NCI-H1694 treated with DMSO at 0.1 percent for 48 hours (cell line): ENCODE data around the gene ACAD9.
"Not testable (repeated sequence)": the region's sequence is repeated elsewhere in the genome, so short reads cannot be mapped to it uniquely, and the experiment has no call there.

Experiments used
- DNase-seq: peaks from one replicate; lab custom pipeline; 2025; lab: John Stamatoyannopoulos, UW

Gene ACAD9

DNA sequence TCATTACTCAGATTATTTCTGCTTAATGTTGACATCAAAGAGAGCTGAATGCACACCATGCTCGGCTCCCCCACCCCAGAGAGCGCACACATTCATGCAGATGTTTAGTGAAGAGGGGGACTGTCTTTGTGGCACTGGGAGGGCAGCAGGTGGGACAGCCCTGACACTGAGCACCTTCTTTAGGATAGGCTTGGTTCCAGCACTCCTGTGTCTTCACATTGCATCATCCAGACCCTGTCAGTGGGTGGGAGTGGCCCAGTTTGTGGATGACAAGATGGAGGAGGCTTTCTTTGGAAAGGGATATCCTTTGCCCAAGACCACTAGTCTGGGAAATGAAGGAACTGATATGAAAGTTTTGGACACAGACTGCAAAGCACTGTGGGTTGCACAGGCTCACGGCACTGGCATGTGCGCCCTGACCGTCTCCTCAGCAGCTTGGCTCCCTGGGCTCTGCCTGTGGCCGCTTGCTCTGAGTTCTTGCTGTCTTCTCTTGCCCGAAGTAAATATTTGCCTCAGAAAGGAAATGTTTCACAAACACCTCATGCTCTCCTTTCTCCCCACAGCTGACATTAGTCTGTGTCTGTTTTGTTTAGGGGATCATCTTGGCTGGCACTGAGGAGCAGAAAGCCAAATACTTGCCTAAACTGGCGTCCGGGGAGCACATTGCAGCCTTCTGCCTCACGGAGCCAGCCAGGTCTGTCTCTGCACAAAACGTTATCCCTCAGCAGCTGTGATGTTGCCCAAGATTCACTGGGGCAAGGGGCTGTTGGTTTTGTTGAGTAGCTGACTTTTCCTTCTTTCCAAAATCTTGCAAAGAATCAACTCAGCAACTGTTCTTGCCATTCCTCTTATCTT, 16.6 kb downstream of the ACAD9 start:
- DNase-seq, result no peak

DNA sequence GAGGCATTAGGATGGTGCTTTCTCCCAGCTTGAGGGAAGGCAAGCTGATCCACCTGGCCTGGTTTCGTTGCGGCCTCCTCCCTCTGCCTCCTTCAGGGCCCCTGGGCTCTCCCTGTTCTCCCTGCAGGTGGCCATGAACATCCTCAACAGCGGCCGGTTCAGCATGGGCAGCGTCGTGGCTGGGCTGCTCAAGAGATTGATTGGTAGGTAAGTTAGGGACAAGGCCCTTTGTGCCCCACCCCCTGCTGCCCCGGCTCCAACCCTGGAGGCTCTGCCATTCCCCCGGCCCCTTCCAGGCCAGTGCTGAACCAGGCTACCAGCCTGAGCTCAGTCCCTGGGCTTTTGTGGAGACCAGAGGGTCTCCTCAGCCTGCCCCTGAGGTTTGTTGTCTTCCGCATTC, 23.0 kb downstream of the ACAD9 start:
- no peak for DNase-seq

DNA sequence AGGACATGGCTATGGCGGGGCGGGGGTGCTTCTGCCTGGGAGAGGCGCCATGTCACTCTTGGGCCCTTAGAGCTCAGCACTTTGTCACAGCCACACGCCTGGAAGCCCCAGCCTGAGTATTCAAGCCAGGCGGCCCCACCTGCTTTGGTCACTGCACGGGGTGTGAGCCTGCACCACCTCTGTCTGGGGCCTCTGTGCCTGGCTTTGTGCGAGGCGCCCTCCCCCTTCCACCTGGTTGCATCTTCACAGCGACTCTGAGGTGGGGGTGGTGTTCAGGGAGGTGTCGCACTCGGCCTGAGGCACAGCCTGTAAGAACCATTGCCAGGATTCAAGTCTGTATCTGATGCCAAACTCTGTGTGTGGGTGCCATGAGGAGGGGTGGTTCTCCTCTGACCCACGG, 24.1 kb downstream of the ACAD9 start:
- no peak for DNase-seq

DNA sequence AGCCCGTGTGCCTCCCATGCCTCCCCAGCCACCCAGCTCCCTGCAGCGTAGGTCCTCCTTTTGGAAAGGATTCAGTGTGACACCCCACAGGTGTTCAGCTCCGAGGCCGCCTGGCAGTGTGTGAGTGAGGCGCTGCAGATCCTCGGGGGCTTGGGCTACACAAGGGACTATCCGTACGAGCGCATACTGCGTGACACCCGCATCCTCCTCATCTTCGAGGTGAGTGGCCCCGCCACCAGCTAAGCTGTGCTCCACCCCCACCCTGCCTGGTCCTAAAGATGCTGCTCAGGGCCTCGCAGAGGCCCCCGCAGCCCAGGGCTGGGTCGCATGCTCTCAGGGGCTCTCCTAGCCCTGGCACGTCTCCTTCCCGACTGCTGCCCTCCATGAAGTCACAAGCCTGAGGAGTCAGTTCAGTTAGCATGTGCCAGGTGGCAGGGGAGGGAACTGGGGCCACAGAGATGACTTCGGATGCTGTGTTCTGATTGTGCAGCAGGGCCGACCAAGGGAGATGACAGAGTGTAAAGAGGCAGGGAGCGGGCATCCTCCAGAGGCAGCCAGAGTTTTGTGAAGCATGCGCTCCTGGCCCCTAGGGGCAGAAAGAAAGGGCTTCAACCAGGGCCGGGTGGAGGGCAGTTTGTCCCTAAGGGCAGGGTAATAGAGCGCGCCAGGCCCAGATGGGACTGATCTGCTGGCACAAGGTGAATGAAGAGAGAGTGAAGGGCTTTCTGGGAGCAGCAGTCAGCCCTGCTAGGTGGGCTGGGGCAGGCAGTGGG, 26.8 kb downstream of the ACAD9 start:
- DNase-seq, result no peak

DNA sequence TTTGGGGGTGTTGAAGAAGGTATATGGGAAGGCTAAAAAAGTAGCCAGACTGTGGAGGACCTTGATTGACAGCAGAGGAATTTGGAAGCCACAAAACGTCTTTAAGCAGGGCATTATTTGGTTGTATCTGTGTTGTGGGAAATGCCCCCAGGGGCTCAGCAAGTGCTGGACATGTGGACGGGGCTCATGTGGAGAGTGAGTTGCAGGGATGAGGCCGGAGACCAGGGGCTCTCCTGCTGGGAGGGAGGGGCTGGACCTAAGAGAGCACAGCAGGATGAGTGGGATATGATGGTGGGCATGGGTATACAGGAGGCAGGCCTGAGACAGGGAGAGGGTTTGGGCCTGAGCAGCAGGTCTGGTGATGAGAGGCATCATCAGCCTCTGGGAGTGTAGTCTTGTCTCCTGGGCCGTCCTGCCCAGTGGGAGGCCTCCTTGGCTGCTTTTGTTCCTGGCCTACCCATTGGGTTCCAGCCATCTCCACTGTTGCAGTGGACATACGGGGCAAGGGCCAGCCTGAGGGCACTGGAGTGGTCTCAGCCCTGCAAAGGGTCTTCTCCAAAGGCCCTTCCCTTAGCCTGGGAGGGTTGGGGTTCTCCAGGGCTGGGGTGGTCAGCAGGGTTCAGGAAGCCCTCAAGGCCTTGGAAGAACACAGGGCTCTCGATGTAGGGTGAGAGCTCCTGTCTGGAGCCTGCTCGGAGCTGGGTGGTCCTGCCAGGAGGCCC, 27.5 kb downstream of the ACAD9 start:
- DNase-seq, result no peak

DNA sequence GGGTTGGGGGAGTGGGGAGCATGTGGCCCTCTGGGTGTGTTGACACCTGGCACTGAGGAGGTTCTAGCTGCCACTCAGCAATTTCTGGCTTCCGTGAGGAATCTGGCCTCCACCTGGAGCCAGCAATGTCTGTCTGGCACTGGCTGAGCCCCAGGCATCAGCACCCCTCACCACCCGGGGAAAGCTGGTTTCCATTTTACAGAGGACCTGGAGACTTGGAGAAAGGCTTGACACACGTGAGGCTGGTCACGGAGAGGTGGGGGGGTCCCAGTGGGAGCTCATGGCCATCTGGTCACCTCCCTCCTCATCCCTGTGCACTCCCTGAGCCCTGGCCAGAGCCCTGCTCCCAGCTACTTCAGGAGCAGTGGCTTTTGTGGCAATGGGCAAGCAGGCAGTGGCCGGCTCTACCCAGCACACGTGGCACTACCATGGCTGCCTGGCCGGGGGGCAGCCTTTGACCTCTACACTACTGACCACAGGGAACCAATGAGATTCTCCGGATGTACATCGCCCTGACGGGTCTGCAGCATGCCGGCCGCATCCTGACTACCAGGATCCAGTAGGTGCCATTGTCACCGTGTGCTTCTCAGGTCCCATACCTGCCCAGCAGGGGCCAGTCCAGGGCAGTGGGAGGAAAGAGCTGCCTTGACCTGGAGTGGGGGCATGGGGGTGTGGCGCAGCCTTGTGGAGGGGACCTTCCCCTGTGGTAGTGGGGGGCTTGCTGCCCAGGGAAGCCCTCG, 28.5 kb downstream of the ACAD9 start:
- no peak for DNase-seq

DNA sequence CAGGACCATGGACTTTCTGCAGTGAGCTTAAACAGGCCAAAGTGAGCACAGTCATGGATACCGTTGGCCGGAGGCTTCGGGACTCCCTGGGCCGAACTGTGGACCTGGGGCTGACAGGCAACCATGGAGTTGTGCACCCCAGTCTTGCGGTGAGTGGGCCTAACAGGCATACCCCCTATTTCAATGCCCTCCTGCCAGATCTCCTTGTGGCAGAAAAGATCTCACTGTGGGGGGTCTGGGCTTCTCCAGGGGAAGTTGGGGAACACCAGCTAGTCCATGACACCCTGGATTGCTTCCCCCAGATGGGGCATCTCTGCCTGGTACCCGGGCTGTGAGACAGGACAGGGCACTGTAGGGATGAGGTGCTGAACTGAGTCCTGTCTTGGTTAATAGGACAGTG, 29.5 kb downstream of the ACAD9 start:
- no peak for DNase-seq

DNA sequence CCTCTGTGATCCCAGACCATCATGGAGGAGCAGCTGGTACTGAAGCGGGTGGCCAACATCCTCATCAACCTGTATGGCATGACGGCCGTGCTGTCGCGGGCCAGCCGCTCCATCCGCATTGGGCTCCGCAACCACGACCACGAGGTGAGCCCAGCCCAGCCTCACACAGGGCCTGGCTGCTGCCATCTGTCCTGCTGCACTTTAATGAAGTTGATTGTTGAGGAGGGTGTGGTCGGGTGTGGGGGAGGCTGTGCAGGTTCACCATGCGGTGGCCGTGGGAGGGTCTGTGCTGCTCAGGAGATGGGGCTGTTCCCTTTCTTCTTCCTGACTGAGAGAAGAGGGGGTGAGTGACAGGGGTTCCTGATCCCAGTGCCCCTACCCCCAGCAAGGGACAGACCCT, 30.6 kb downstream of the ACAD9 start:
- DNase-seq, result no peak

DNA sequence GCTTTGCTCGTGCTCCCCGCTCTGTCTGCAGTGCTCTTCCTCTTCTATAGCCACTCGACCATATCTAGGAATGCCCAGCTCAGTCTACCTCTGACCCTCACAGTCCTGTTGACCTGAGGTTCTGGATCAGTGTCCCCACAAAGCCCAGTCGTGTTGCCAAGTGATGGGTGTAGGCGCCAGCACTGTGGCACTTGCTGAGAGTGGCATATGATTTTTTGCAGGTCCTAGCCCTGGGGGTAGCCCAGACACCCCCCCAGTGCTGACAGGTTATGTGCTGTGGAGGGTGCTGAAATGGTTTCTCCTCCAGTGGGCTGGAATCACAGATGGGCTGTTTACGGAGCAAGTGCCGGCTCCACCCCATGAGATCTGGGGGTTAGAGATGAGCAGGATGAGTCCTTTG, 32.5 kb downstream of the ACAD9 start:
- no peak for DNase-seq

DNA sequence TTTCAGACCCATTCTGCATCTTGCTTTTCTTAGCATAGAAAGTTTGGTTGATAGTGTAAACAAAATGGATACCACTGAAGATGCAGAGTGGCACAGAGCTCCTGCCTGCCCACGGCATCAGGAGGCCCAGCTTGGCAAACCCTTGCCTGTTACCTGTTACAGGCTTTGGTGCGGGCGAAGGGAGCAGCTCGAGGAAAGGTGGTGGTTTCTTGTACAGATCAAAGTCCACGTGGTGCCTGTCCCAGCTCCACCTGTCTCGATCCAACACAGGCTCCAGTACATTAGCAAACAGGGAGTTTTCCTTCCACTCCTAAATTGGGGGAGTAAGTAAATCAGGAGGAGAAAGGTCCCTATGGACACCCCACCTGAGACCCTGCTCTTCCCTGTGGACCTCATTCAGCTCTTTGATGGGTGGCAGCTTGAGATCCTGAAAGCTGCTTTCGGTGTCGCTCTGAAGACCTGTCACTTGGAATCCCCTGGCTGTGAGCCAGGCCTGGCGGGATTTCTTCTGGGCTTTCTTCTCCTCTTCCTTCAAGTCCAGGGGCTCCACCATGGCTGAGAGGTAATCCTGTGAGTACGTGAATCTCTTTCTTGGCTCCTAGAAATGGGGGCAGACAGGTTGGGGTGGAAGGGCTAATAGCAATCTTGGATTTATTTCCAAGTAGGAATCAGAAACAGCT, 35.7 kb downstream of the ACAD9 start:
- no peak for DNase-seq

DNA sequence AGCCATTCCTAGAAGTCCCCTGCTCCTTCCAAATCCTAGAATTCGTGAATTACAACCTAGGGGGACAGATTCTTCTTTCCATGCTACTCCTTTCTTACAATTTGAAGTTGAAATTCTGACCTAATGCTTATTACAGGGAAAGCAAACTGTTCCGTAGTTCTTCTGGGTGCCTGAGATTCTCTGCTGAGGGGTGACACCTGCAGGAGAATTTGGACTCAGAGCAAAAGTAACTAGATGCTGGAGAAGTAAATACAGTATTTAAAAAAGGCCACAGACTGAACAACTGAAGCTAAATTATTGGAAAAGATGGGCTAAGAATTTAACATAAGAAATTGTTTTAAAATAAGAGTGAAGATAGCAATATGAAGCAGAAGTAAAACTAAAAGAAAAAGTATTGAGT, 37.9 kb downstream of the ACAD9 start:
- DNase-seq, result no peak

DNA sequence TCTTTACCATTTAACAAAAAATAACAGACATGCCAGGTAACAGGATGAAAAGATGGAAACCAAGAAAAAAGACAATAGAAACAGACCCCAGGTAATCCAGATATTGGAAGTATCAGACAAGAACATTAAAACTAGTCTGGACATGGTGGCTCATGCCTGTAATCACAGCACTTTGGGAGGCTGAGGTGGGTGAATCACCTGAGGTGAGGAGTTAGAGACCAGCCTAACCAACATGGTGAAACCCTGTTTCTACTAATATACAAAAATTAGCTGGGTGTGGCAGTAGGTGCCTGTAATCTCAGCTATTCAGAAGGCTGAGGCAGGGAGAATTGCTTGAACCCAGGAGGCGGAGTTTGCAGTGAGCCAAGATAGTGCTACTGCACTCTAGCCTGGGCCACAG, 40.6 kb downstream of the ACAD9 start:
- no peak for DNase-seq

DNA sequence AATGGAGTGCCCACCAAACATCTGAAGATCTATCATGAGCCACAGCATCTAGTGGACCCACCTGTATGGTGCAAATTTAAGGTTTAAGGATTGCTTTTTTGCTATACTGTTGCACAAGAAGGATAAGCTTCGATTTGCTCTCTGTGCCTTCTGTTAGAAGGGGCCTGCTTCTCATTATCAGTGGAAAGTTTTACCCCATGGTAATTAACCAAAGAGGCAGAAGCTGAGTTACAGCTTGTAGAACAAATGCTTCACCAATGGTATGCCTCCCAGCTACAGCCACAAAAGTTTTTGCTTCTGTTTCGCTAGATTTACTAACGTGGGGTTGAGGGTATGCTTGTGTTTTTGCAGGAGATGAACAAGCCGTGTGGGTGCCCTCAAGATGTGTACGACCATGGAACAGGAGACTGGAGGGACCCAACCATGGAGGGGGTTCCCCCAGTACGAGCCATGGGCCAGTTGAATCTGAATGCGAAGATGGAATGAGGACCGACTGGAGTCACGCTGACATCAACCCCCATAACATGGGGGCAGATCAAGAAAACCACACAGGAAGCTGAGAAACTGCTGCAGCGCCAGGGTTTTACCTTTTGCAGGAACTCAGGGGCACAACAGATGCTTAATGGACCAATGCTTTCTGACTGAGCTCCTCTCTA, 43.5 kb downstream of the ACAD9 start:
- DNase-seq, result no peak

DNA sequence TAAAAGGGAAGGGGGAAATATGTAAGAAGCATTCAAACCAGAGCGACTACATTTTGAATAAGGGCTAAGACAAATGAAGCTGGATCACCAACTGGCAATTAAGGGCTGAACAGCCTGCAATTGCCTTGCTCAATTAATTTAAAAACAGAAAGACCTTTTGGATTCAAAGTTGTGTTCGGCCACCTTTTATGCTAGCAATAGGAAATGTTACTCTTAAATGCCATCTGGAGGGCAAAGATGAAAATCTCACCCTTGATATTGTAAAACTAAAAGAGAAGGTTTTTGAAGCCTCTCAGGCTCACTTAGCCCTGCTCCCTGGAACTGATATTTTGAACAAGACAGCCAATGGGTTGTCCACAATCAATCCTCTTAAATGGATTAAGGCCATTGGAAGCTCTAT, 44.2 kb downstream of the ACAD9 start:
- DNase-seq, result peak; percentile 6

DNA sequence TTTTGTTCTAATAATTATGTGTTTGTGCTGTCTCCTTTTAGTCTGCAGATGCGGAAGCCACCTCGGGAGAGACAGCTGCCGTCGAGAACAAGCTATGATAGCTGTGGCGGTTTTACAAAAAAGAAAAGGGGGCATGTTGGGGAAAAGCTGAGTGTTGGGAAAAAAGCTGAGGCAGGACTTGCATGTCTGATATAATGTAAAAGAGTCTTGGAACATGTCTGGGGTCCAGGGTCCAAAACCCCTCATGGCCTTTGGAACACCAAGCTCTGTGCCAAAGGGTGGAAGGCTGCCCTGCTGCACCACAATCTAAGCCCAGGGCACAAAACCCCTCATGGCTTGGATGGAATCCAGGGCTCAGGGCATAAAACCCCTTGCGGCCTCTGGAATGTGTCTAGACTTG, 44.6 kb downstream of the ACAD9 start:
- DNase-seq, result not testable (repeated sequence)

DNA sequence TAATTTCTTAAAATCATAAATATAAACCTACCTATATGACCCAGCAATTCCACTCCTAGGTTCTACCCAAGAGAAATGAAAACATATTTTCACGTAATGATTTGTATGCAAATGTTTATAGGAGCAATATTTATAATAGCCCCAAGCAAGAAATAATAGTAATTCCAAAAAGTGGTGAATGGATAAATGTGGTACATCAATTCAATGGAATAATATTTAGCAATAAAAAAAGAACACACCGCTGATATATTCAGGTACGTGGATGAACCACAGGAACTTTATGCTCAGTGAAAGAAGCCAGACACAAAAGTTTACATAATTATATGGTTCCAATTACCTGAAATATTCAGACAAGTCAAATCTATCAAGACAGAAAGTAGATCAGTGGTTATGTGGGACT, 49.9 kb downstream of the ACAD9 start:
- no peak for DNase-seq

DNA sequence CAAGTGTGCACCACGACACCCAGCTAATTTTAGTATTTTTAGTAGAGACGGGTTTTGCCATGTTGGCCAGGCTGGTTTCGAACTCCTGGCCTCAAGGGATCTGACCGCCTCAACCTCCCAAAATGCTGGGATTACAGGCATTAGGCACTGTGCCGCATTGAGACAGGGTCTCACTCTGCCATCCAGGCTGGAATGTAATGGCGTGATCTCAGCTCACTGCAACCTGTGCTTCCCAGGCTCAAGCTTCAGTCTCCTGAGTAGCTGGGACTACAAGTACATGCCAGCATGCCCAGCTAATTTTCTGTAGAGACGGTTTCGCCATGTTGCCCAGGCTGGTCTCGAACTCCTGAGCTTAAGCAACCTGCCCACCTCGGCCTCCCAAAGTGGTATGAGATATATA, 51.6 kb downstream of the ACAD9 start:
- DNase-seq, result no peak

DNA sequence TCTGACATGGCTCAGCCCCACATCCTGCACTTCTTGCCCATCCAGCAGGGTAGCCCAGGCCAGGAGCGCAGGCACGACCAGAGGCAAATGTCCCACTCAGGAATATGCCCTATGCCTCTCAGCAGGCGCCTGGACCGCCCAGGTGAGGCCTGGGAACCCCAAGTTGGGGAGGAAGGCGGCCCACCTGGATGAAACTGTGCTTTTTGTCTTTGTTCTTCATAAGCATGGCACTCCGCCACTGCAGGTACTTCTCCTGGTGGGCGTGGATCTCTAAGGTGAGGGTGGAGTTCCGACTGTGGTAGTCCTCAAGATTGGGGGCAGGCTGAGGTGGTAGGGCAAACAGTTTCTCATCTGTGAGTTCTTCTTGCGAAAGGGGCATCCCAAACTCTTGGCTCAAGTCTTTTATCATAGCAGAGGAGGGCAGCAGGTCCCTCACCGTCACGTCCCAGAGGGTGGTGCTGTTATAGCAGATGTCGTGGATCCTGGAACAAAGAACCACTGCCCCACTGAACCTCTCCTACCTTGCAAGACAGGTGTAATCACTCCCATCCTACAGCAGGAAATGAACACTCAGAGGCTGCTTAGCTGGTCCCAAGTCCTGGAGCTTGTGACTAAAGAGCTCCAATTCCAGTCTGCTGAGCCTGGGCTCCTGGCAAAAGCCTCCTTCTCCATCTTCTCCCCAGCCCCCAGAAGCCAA, 53.2 kb downstream of the ACAD9 start:
- no peak for DNase-seq

DNA sequence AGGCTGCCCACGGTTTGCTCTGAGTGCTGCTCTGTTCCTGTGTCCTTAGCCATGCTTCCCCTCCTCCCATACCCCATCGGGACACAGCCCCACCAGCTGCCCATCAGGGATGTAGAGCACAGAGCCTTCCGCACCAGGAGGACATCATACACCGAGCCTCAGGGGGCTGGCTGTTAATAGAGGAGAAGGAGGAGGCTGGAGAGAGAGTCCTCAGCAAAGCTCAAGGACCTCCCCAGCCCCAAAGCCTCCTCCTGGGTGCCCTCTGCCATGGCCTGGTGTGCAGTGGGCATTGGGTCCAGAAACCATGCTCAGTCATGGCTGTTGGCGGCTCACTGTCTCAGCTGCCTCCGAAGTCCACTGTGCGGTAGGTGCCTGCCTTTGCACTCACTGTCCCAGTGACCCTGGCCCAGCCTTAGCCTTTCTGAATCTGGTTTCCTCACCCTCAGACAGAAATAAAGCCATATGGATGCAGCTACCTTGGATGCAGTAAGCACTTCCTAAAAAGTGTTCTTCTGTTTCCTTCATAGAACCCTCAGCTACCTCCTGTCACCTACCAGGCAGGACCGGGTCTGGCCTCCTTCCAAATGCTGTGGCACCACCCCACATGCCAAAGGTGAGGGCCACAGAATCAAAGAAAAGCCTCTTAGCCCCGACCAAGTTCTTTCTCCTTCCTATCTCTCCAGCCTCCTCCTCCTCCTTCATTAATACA, 53.9 kb downstream of the ACAD9 start:
- no peak for DNase-seq

DNA sequence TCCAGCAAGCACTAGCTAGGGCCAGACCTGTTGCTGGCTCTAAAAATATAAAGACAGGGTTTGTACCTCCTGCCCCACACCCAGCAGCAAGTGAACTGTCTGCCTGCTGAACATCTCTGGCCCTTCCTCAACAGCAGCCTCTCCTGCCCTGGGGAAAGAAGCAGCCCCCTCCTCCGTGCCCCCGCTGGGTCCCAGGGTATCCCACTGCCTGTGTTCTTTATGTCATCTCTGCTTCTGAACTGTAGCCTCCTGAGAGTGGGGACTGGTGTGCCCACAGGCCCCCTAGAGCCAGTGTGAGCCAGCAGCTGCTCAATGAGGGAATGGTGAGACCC, 54.5 kb downstream of the ACAD9 start:
- DNase-seq, result no peak
